Esophagus squamous epithelium (tissue), 4 donors: Measurements from ENCODE around the gene DEFB108B.
"Not testable (repeated sequence)": the region's sequence is repeated elsewhere in the genome, so short reads cannot be mapped to it uniquely, and the experiment has no call there.

ENCODE experiments used
- POLR2A ChIP-seq, 4 donors: fragments of 450-650 bp; IDR thresholded peaks; one replicate each; pipeline ENCODE4 v1.6.1; 2017; ENCODE audit warnings: antibody characterized with exemption in 4 of 4, mild to moderate bottlenecking in 4 of 4, moderate library complexity in 3 of 4
- TF ChIP-seq, protein P1 (sequence below), 6 experiments: fragments of 450-650 bp in 4 of 6; fragments of 200-600 bp in 2 of 6; sonication (generic) in 2 of 6; IDR thresholded peaks; one replicate each; pipeline ENCODE4 v1.5.1; 2016 to 2019; ENCODE audit warnings: antibody characterized with exemption in 6 of 6, mild to moderate bottlenecking in 4 of 6, moderate library complexity in 4 of 6

DNA sequence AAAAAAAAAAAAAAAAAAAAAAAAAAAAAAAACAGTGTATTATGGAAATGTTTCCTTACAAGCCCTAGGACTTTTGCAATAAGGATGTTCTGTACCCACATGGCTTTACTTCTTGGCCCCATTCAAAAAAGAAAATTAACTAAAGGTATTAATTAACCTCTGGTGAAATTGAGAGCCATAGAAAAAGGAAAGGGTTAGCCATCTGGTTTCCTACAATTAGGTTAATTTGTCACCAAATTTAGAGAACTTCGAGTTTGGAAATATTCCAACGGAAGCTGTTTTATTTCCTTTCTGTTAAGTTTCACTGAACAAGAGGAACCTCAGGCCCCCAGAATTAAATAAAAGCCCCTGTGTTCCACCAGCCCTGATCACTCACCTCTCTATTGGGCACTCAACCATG lies 22.9 kb downstream of the DEFB108B start:
- TF ChIP-seq, protein P1, sequence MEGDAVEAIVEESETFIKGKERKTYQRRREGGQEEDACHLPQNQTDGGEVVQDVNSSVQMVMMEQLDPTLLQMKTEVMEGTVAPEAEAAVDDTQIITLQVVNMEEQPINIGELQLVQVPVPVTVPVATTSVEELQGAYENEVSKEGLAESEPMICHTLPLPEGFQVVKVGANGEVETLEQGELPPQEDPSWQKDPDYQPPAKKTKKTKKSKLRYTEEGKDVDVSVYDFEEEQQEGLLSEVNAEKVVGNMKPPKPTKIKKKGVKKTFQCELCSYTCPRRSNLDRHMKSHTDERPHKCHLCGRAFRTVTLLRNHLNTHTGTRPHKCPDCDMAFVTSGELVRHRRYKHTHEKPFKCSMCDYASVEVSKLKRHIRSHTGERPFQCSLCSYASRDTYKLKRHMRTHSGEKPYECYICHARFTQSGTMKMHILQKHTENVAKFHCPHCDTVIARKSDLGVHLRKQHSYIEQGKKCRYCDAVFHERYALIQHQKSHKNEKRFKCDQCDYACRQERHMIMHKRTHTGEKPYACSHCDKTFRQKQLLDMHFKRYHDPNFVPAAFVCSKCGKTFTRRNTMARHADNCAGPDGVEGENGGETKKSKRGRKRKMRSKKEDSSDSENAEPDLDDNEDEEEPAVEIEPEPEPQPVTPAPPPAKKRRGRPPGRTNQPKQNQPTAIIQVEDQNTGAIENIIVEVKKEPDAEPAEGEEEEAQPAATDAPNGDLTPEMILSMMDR (IDR thresholded peaks at IDR 0.05), result not testable (repeated sequence)
- not testable (repeated sequence) for TF ChIP-seq POLR2A (IDR thresholded peaks at IDR 0.05)
